GM19455 (cell line): ENCODE measurements around the gene MED6.

Source experiments
- ATAC-seq: cut with Tn5 transposase; IDR thresholded peaks from one replicate; pipeline ENCODE4 v1.9.1; 2021; ENCODE audit not compliant: unreplicated experiment

MED6 gene, protein sequence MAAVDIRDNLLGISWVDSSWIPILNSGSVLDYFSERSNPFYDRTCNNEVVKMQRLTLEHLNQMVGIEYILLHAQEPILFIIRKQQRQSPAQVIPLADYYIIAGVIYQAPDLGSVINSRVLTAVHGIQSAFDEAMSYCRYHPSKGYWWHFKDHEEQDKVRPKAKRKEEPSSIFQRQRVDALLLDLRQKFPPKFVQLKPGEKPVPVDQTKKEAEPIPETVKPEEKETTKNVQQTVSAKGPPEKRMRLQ

DNA sequence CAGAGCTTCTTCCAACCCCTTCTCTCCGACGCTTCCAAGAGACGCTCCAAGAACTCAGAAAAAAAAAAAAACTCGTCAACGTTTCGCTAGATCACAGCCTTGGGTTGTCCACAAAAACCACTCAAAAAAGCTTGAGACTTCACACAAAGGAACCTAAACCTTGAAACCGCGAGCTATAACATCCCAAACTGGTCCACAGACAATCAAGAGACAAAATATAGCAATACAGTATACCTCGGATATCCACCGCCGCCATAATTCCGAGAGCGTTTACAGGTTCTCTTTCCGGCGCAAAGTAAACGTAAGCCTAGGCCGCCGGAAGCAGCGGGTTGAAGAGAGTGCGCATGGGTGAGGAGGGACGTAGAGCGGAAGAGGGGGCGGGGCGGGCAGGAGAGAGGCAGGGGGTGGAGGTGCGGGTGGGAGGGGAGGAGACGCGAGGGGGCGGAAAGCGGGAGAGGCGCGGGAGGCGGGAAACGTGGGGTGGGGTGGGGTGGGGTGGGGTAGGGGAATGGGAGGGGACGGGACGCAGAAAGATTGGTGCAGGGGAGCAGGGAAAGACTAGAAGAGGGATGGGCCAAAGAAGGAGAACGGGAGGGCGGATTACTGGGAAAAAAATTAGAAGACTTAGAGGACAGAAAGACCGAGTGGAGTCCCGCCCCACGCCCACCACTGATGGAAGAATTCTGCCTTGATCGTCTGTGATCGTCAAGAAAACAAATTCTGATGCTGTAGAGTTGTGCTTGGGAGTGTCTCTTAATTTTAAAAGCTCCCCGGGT is at the start of gene MED6:
Gene MED6 (minus strand): TSS at position 274 of the 776 bp plus-strand sequence. CDS start 18 bp downstream, at position 256.
- ATAC-seq: peak; percentile 85

DNA sequence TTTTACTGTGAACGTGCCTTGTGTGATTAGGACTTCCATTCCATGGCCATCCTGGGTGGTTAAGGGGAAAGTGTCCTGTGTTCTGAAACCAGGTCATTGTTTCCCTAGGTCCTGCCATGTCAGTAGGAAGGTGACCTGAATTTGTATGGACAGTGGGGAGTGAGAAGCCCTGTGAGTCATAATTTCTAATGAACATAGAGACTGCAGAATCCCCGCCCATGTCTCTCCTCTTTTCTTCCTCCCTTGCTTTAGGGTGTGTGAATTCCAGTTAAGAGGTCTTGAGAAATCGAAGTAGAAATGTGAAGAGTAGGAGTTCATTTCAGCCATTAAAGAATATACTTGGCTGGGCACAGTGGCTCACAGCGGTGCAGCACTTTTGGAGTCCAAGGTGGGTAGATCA is 49.3 kb upstream of the MED6 start:
- ATAC-seq: no peak

GRCh38 chr14:70648346-70648745 is 47.9 kb upstream of the MED6 start:
- ATAC-seq: no peak

GRCh38 chr14:70646705-70647104 is 46.2 kb upstream of the MED6 start:
- ATAC-seq: no peak

DNA sequence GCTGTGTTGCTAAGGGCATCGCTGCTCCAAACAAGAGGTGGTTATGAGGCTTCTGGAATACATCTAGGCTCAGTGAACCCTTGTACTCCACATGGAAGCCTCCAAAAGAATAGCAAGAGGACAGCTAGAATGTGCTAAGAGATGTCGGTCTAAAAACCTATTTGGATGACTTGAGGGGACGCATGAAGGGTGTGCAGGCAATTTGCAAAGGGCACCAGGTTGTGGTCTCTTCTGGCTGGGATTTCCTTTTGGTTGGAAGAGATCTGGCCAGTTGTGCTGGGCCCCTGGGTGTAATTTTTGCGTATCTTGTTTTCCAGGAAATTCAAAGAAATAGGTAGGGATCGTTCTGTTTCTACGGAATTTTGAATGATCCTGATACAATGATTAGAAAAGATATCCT is 45.4 kb upstream of the MED6 start:
- no peak for ATAC-seq

DNA sequence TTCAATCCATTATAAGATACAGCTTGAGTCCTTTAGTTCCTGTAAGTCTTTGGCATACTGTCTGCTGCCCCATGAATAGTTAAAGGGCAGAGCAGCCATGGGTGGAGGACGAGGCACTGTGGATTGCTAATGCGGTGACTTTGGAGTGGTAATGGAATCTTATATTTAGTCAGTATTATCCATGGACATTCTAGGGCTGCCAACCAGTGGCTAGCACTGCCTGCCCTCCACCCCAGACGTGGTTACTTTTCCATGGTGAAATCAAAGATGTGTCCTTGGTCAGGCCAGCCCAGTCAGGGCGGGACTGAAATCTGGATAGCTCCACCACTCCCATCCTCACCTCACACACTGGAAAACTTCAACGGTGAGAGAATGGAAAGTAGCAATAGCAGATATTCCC is 43.5 kb upstream of the MED6 start:
- ATAC-seq: no peak

DNA sequence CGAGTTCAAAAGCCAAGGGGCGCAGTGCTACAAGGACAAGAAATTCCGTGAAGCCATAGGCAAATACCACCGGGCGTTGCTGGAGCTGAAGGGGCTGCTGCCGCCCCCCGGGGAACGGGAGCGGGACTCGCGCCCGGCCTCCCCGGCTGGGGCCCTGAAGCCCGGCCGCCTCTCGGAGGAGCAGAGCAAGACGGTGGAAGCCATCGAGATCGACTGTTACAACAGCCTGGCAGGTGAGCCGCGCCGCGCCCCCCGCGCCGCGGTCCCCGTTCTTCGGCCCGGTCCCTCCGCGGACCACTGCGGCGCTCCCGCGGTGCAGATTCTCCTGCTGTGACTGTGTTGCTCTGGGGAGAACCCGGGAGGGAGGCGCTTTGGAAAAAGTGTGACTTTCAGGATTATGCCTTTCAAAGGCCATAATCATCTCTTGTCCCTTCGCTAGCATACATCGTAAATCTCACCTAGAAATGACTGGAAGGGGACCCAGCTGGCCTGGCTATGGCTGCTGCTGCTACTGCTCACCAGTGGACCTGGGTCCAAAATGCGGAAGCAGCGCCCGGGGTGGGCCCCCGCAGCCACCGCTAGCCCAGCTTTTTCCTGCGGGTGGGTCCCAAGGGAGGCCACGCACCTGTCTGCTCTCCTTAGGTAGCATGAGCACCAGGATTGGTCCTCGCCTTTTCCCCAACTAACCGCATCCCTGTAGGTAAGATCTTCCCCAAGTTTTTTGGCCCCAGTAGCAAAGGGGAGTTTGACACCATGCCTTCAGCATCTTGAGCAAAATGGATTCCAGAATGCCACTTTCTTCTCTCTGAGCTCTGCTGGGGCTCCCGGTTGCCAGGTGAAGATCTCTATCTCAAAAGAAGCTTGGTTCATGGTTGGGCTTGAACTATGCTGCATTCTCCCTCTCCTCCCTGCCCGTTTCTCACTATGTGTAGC is 42.1 kb upstream of the MED6 start:
- ATAC-seq: peak; percentile 34

GRCh38 chr14:70641548-70642302 is 41.3 kb upstream of the MED6 start, which contains the start of gene TTC9:
Gene TTC9, plus strand, starts transcription at chr14:70641916. Its CDS starts 214 bp downstream, at chr14:70642130.
- ATAC-seq: peak; percentile 23

DNA sequence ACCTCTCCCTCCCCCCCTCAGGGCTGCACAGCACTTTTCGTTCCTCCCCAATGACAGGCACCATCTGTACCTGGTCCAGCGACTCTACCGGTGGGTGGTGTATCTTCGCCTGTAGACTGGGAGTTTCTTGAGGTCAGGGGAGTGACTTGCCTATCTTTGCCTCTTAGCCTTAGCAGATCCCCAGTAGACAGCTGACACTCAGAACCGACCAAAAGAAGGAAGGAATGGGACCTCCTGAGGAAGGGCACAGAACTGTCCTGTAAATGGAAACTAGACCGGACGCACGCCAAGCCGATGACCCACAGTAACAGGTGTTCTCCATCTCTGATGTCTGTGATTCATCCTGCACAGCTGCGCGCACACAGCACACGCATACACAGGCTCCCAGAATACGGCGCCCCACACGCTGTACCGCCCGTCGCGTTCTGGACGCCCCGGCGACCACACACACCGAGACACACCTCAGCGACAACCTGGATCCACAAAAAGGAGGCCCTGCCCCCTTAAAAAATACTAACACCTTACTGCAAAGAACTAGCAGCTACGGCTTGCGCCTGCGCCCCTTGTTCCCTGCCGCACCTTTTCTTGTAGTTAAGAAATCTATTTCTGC is 40.6 kb upstream of the MED6 start:
- ATAC-seq: peak; percentile 67

DNA sequence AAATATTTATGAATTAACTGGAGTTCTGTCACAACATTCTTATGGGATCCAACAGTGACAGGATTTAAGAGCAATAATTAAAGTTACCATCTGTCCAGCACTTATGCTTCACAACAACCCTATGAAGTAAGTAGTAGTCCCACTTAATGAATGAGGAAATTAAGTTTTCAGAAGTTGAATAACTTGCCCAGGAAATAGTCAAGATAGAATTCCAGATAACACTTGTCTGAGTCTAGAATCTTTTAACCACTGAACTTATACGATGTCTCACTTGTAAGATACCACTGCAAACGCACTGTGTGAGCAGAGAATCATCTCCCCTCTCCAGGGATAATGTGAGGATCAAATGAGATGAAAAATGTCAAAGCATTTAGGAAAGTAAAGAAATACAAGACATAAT is 38.0 kb upstream of the MED6 start:
- ATAC-seq: no peak

- ATAC-seq: no peak
Observed at GRCh38 chr14:70635971-70636595, 35.6 kb upstream of the MED6 start.

GRCh38 chr14:70631948-70632347 is 31.5 kb upstream of the MED6 start:
- no peak for ATAC-seq

DNA sequence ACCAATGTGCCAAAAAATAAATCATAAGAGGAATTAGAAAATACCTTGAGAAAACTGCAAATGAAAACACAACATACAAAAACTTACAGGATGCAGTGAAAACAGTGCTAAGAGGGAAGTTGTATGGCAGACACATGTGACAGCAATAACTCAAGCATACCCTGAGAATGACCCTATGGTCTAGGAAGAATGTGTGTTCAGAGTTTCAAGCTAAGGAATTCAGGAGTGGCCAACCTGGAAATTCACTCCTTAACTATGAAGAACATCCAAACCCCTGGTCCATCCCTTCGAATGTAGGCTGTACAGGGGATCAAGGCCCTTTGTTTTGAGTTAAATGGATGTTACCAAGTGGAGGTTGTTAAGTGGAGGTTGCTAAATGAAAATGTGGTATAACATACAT is 24.5 kb upstream of the MED6 start:
- no peak for ATAC-seq

- no peak for ATAC-seq
Observed at GRCh38 chr14:70622111-70622712, 21.8 kb upstream of the MED6 start.

- no peak for ATAC-seq
Observed at GRCh38 chr14:70619708-70620107, 19.3 kb upstream of the MED6 start.

DNA sequence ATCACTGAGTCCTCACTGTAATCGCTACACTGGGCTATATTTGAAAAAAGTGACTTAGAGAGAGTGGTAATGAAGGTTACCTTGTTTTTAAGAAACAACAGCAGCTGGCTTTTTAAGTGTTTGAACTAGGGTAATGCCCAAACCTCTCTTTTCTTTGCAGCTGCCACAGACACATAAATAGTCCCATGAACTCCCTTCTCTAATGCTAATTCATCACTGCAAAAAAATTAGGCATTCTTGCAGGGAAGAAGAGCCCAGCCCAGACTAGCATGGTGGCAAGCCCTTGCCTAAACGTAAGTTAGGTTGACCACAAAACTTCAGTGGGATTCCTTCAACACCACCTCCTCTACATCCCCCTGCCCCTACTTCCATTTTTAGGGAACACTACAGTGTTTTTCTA is 17.9 kb upstream of the MED6 start:
- no peak for ATAC-seq

- ATAC-seq: no peak
Observed at GRCh38 chr14:70616646-70617045, 16.2 kb upstream of the MED6 start.

- no peak for ATAC-seq
Observed at GRCh38 chr14:70611216-70611615, 10.8 kb upstream of the MED6 start.

DNA sequence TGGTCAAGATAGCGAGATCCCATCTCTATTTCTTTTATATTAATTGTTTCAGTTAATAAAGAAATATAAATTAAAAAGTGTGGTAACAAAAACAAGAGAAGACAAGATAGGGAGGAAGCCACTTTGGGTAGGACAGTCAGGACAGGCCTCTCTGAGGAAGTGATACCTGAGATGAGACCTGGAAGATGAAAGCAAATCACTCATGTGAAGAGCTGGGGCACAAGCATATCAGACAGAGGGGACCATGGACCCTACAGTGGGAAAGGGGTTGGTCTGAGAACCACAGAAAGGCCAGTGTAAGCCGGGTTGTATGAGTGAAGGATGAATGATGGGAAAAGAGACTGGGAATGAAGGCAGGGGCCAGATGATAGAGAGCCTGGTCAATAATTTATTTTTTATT is 1.8 kb upstream of the MED6 start:
- no peak for ATAC-seq
